ENCODE data around the gene TRIOBP. TPM values are rescaled to one million over a fixed set of nuclear protein-coding genes. Genes with fewer than 3 reads are reported as not detected.

Gene TRIOBP
- total and polyA plus RNA-seq, 2 of the 13 experiments (the other 11 are each of a cell fraction or from before 2014, with no cell fraction given) = 6.1 to 15.4 TPM

DNA sequence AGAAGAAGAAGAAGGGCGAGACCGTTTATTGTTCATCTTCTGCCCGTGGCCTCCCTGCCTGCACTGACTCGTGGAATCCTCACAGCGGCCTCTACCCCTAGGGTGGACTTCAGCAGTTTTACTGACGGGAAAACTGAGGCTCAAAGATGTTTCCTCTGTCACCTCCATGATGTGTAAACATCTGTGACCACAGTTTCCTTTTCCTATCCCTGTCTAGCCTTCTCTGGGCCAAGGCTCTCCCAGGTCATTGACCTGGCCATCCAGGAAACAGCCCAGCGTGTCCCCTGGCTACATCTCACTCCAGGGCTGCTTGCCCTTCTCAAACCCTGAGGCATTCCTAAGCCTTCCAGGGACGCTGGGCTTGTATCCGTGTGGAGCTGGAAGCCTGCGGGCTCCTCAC lies 61.8 kb downstream of the TRIOBP start (continued):
- peak; percentile 36; the same call in 1 of the 2 replicates for TF ChIP-seq GATAD2A (CRISPR knock-in tag; IDR thresholded peaks at IDR 0.05)
- TF ChIP-seq ZFP1 (CRISPR knock-in tag; IDR thresholded peaks at IDR 0.05) = no peak
- TF ChIP-seq SOX6 (IDR thresholded peaks at IDR 0.05) = no peak
- TF ChIP-seq SOX6 (CRISPR knock-in tag; IDR thresholded peaks at IDR 0.05) = no peak
- TF ChIP-seq, protein P1, sequence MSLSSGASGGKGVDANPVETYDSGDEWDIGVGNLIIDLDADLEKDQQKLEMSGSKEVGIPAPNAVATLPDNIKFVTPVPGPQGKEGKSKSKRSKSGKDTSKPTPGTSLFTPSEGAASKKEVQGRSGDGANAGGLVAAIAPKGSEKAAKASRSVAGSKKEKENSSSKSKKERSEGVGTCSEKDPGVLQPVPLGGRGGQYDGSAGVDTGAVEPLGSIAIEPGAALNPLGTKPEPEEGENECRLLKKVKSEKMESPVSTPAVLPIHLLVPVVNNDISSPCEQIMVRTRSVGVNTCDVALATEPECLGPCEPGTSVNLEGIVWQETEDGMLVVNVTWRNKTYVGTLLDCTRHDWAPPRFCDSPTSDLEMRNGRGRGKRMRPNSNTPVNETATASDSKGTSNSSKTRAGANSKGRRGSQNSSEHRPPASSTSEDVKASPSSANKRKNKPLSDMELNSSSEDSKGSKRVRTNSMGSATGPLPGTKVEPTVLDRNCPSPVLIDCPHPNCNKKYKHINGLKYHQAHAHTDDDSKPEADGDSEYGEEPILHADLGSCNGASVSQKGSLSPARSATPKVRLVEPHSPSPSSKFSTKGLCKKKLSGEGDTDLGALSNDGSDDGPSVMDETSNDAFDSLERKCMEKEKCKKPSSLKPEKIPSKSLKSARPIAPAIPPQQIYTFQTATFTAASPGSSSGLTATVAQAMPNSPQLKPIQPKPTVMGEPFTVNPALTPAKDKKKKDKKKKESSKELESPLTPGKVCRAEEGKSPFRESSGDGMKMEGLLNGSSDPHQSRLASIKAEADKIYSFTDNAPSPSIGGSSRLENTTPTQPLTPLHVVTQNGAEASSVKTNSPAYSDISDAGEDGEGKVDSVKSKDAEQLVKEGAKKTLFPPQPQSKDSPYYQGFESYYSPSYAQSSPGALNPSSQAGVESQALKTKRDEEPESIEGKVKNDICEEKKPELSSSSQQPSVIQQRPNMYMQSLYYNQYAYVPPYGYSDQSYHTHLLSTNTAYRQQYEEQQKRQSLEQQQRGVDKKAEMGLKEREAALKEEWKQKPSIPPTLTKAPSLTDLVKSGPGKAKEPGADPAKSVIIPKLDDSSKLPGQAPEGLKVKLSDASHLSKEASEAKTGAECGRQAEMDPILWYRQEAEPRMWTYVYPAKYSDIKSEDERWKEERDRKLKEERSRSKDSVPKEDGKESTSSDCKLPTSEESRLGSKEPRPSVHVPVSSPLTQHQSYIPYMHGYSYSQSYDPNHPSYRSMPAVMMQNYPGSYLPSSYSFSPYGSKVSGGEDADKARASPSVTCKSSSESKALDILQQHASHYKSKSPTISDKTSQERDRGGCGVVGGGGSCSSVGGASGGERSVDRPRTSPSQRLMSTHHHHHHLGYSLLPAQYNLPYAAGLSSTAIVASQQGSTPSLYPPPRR (CRISPR knock-in tag; IDR thresholded peaks at IDR 0.05; ENCODE audit: borderline replicate concordance) = no peak
- TF ChIP-seq, protein P2, sequence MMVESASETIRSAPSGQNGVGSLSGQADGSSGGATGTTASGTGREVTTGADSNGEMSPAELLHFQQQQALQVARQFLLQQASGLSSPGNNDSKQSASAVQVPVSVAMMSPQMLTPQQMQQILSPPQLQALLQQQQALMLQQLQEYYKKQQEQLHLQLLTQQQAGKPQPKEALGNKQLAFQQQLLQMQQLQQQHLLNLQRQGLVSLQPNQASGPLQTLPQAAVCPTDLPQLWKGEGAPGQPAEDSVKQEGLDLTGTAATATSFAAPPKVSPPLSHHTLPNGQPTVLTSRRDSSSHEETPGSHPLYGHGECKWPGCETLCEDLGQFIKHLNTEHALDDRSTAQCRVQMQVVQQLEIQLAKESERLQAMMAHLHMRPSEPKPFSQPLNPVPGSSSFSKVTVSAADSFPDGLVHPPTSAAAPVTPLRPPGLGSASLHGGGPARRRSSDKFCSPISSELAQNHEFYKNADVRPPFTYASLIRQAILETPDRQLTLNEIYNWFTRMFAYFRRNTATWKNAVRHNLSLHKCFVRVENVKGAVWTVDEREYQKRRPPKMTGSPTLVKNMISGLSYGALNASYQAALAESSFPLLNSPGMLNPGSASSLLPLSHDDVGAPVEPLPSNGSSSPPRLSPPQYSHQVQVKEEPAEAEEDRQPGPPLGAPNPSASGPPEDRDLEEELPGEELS (CRISPR knock-in tag; IDR thresholded peaks at IDR 0.05) = peak; percentile 48; the same call in 1 of the 2 replicates
- TF ChIP-seq, protein P3, sequence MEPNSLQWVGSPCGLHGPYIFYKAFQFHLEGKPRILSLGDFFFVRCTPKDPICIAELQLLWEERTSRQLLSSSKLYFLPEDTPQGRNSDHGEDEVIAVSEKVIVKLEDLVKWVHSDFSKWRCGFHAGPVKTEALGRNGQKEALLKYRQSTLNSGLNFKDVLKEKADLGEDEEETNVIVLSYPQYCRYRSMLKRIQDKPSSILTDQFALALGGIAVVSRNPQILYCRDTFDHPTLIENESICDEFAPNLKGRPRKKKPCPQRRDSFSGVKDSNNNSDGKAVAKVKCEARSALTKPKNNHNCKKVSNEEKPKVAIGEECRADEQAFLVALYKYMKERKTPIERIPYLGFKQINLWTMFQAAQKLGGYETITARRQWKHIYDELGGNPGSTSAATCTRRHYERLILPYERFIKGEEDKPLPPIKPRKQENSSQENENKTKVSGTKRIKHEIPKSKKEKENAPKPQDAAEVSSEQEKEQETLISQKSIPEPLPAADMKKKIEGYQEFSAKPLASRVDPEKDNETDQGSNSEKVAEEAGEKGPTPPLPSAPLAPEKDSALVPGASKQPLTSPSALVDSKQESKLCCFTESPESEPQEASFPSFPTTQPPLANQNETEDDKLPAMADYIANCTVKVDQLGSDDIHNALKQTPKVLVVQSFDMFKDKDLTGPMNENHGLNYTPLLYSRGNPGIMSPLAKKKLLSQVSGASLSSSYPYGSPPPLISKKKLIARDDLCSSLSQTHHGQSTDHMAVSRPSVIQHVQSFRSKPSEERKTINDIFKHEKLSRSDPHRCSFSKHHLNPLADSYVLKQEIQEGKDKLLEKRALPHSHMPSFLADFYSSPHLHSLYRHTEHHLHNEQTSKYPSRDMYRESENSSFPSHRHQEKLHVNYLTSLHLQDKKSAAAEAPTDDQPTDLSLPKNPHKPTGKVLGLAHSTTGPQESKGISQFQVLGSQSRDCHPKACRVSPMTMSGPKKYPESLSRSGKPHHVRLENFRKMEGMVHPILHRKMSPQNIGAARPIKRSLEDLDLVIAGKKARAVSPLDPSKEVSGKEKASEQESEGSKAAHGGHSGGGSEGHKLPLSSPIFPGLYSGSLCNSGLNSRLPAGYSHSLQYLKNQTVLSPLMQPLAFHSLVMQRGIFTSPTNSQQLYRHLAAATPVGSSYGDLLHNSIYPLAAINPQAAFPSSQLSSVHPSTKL (CRISPR knock-in tag; IDR thresholded peaks at IDR 0.05) = peak; percentile 45
- TF ChIP-seq, protein P4, sequence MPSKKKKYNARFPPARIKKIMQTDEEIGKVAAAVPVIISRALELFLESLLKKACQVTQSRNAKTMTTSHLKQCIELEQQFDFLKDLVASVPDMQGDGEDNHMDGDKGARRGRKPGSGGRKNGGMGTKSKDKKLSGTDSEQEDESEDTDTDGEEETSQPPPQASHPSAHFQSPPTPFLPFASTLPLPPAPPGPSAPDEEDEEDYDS (CRISPR knock-in tag; IDR thresholded peaks at IDR 0.05) = no peak
- TF ChIP-seq ZNF12 (CRISPR knock-in tag; IDR thresholded peaks at IDR 0.05) = no peak
- peak; percentile 95 for TF ChIP-seq RXRB (CRISPR knock-in tag; IDR thresholded peaks at IDR 0.05; ENCODE audit: borderline replicate concordance)
- peak; percentile 41; the same call in 1 of the 2 replicates for TF ChIP-seq ELF3 (CRISPR knock-in tag; IDR thresholded peaks at IDR 0.05)
- TF ChIP-seq SKI (IDR thresholded peaks at IDR 0.05; ENCODE audit: partially characterized antibody) = peak; percentile 71
- TF ChIP-seq FOXA3 (CRISPR knock-in tag; IDR thresholded peaks at IDR 0.05) = peak; percentile 63
- TF ChIP-seq GATA4 (IDR thresholded peaks at IDR 0.05; ENCODE audit: borderline replicate concordance, low read depth) = no peak
- 0 out of 2 replicates have a peak, but pooled peaks have one; percentile 9 for TF ChIP-seq SALL1 (CRISPR knock-in tag; IDR thresholded peaks at IDR 0.05)
- no peak for TF ChIP-seq FOXP1 (IDR thresholded peaks at IDR 0.05)
- 0 out of 2 replicates have a peak, but pooled peaks have one; percentile 26 for TF ChIP-seq FOXP1 (CRISPR knock-in tag; IDR thresholded peaks at IDR 0.05)
- TF ChIP-seq TBL1XR1 (IDR thresholded peaks at IDR 0.05; ENCODE audit: borderline replicate concordance, low read length, partially characterized antibody) = peak; percentile 30
- TF ChIP-seq RAD21 (CRISPR knock-in tag; IDR thresholded peaks at IDR 0.05) = no peak
- 0 out of 2 replicates have a peak, but pooled peaks have one; percentile 25 for TF ChIP-seq ZBTB38 (CRISPR knock-in tag; IDR thresholded peaks at IDR 0.05)
